Skin of body (tissue), 2 donors: ENCODE results near the gene NKD1. TPM values are rescaled to one million over a fixed set of nuclear protein-coding genes. Genes with fewer than 3 reads are reported as not detected.
"Not testable (repeated sequence)": the region's sequence is repeated elsewhere in the genome, so short reads cannot be mapped to it uniquely, and the experiment has no call there.

Experiments used
- DNase-seq: peaks from one replicate; lab custom pipeline; 2025; lab: John Stamatoyannopoulos, UW
- total RNA-seq: library from RNA; depleted of rRNA; stranded (reverse); fragments of >200 nt; gene quantifications from one replicate; pipeline ENCODE4 v1.2.3, GENCODE V29; 2014

Gene NKD1
- total RNA-seq, 1 donor from 2014 or later: 4.9 TPM

GRCh38 chr16:50520451-50521245, 27.5 kb upstream of the NKD1 start:
- DNase-seq: no peak

- DNase-seq: no peak
Observed at GRCh38 chr16:50521246-50521900, 26.8 kb upstream of the NKD1 start.

GRCh38 chr16:50522324-50522723, 25.9 kb upstream of the NKD1 start:
- DNase-seq: no peak

- DNase-seq: no peak
Observed at GRCh38 chr16:50523710-50524109, 24.5 kb upstream of the NKD1 start.

GRCh38 chr16:50525262-50525661, 22.9 kb upstream of the NKD1 start:
- DNase-seq: no peak

GRCh38 chr16:50525716-50526115, 22.5 kb upstream of the NKD1 start:
- DNase-seq: no peak

- no peak for DNase-seq
Observed at GRCh38 chr16:50526249-50526648, 21.9 kb upstream of the NKD1 start.

GRCh38 chr16:50526796-50527195, 21.4 kb upstream of the NKD1 start:
- no peak for DNase-seq

GRCh38 chr16:50528820-50529219, 19.4 kb upstream of the NKD1 start:
- no peak for DNase-seq

- DNase-seq: no peak
Observed at GRCh38 chr16:50529334-50529733, 18.9 kb upstream of the NKD1 start.

GRCh38 chr16:50530277-50531236, 17.6 kb upstream of the NKD1 start:
- DNase-seq: no peak

- no peak for DNase-seq
Observed at GRCh38 chr16:50531359-50531758, 16.8 kb upstream of the NKD1 start.

- no peak for DNase-seq
Observed at GRCh38 chr16:50531901-50532300, 16.3 kb upstream of the NKD1 start.

- DNase-seq: no peak
Observed at GRCh38 chr16:50532576-50532975, 15.6 kb upstream of the NKD1 start.

- no peak for DNase-seq
Observed at GRCh38 chr16:50533317-50533716, 14.9 kb upstream of the NKD1 start.

- DNase-seq: no peak
Observed at GRCh38 chr16:50534091-50534490, 14.1 kb upstream of the NKD1 start.

GRCh38 chr16:50534556-50534955, 13.6 kb upstream of the NKD1 start:
- DNase-seq: no peak

GRCh38 chr16:50534958-50535357, 13.2 kb upstream of the NKD1 start:
- no peak for DNase-seq

- no peak for DNase-seq
Observed at GRCh38 chr16:50535506-50536257, 12.5 kb upstream of the NKD1 start.

- not testable (repeated sequence) for DNase-seq
Observed at GRCh38 chr16:50536258-50536645, 11.9 kb upstream of the NKD1 start.
